Measurements from ENCODE around the gene SLC5A2.
"Not testable (repeated sequence)": the region's sequence is repeated elsewhere in the genome, so short reads cannot be mapped to it uniquely, and the experiment has no call there.

SLC5A2 gene

DNA sequence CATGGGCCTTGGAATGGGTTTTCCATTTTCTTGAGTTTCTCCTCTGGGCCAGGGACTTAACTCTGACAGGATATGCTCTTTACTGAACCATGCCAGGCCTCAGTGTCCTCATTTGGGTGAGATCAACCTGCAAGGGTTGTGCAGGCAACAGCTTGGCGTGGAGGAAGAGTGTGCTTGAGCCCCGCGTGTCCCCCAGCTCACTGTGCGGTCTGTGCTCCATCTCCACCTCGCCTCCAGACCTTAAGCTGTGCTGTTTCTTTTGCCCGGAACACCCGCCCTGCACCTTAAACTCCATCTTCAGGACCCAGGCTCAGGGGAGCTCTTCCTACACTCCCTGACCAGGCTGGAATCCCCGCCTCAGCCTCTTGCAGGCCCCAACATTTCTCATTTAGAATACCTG, 15.6 kb downstream of the SLC5A2 start:
- no peak for DNase-seq (ENCODE audit: low read depth)

DNA sequence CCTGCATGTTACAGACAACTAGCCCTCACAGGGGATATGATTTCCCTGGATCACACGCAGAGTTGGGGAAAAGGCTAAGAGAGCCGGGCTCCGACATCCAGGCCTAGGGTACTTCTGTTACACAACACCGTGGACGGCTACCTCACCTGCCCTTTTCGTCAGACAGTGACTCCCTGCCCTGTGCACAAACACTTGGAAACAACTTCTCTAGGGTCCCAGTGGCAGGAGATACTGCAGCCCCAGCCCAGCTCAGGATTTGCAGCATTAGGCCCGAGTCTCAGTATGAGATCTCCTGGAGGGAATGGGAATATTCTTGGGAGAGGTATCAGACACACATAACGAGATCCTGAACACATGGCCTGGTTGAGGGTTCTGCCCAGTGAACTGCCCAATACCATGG, 17.0 kb downstream of the SLC5A2 start:
- no peak for DNase-seq (ENCODE audit: low read depth)

DNA sequence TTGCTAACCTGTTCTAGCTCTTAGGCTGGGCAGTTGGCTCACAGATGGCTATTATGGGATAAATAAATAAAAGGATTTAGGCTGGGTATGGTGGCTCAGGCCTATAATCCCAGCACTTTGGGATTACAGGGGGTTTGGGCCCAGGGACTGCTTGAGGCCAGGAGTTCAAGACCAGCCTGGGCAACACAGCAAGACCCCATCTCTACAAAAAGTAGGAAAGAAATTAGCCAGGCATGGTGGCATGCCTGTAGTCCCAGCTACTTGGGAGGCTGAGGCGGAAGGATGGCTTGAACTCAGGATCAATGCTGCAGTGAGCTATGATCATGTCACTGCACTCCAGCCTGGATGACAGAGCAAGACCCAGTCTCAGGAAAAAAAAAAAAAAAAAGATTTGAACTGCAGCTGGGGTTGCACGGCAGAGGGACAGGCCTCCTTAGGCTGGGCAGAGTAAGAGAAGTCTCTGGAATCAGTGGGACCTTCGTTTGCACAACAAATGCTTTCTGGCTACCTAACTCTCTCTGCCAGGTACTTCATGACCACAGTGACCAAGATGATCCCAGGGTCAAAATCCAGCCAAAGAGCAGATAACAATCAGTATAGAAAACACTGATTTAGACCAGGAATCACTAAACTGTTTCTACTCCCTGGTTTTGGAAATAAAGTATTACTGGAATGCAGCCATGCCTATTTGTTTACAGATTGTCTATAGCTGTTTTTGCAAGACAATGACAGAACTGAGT, 18.5 kb downstream of the SLC5A2 start:
- DNase-seq (ENCODE audit: low read depth) = no peak

DNA sequence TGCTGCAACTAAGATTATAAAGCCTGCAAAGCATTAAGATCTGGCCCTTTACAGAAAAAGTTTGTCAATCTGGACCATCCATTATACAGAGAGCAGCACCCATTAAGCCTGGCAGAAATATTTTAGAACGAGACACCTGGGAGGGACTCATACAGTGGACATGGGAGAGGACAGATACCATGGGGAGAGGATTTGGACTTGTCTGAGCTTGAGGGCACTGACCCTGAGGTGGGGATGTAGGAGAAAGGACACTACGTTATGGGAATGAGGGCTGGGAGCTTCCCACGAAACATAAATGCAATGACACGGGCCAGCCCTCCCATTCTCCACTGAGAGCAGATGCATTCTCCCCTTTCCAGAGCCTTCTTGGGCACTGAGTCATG, 19.0 kb downstream of the SLC5A2 start:
- DNase-seq (ENCODE audit: low read depth) = no peak

DNA sequence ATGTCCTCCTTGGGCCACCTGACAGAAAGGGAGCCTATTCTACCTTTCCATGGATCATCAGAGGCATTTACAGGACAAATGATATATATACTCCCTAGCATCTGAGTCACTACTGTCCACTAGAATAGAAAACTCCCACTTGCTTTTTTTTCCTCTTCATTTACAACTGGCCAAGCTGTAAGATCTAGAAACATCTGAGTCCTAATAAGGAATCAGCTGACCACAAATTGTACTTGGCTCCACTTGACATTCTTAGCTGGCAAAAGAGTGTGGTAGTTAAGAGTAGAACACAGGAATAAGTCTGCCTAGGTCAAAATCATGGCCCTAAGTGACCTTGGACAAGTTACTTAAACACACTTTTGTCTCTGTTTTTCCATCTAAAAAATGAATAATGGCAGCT, 20.1 kb downstream of the SLC5A2 start:
- no peak for DNase-seq (ENCODE audit: low read depth)

DNA sequence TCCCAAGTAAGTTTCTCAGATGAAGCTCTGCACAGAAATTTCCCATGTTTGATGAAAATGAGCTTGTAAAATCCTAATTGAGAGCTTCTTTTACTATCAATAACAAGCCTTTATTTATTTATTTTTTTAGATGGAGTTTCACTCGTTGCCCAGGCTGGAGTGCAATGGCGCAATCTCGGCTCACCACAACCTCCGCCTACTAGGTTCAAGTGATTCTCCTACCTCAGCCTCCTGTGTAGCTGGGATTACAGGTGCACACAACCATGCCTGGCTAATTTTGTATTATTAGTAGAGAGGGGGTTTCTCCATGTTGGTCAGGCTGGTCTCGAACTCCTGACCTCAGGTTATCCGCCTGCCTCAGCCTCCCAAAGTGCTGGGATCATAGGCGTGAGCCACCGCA, 20.6 kb downstream of the SLC5A2 start:
- DNase-seq (ENCODE audit: low read depth) = not testable (repeated sequence)

DNA sequence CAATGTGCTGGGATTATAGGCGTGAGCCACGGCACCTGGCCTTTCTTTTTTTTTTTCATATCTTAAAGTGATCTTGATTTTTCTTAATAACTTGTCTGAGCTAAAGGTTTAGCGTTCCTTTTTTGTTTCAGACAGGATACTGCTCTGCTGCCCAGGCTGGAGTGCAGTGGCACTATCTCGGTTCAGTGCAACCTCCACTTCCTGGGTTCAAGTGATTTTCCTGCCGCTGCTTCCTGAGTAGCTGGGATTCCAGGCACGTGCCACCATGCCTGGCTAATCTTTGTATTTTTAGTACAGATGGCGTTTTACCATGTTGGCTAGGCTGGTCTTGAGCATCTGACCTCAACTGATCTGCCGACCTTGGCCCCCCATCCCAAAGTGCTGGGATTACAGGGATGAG, 21.2 kb downstream of the SLC5A2 start:
- DNase-seq (ENCODE audit: low read depth) = no peak

DNA sequence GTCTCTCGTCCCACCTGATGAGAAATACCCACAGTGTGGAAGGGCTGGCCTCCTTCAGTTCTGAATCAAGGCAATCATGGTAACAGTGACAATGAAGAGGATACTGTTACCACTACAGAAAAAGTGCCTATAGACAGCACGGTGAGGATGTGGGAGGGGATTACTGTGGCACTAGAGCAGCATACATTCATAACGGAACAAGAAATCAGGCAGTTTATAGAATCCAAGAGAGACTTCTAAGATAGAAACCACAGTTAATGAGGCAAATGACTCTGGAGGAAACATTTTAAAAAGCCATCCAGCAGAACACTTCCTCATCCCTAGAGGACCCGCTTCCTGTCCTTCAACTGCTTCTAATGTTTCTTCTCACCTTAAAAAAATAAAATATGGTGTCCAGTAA, 22.6 kb downstream of the SLC5A2 start:
- no peak for DNase-seq (ENCODE audit: low read depth)

DNA sequence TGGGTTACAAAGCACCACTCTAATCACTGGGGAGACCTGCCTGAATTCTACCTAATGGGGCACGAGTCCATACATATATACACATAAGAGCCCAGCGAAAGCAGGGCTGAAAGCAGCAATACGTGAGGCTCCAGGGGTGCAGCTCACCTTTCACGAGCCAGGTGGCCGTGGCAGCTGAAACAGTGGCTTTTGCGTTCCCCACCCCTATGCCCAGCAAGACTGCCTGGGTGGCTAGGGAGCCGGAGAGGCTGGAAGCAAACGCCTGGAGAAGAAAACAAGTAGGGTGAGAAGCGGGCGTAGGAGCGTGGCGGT, 24.6 kb downstream of the SLC5A2 start:
- no peak for DNase-seq (ENCODE audit: low read depth)

DNA sequence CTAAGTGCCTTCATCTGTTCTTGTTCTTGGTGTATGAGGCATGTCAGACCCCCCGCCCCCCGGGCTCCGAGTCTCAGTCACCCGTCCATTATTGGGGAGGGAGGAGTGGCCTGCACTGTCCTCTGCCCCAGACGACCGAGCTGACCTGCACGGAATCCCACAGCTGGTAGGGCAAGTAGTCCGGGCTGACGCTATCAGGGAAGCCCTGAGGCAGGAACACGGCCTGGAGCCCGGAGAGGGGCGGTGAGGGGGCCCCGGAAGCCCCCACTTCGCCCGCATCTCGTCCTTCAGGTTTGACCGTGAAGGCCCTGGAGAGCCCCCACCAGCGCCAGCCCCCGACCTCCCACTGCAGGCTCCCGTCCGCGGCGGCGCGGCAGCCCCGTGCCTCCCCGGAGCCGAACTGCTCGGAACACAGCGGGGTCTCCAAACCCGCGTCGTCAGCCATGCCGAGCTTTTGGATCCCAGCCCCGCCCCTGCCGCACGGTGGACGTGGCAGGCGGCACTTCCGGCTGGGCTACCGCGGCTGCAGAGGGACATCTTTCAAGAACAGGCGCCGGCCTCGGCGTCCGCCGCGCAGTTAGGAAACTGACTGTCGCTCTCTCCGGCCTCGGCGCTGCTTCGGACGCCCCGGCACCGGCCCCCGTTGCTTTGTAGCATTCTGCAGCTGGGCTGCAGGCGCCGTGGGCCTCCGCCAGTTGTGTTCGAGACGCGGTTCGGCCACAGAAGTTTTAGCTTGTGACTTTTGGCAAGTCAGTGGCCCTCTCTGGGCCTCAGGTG, 25.2 kb downstream of the SLC5A2 start, which contains the start of gene RUSF1:
RUSF1 (minus strand) TSS at position 463 of the 777 bp plus-strand sequence; CDS start at position 445, 18 bp downstream.
- peak; percentile 69 for DNase-seq (ENCODE audit: low read depth)

DNA sequence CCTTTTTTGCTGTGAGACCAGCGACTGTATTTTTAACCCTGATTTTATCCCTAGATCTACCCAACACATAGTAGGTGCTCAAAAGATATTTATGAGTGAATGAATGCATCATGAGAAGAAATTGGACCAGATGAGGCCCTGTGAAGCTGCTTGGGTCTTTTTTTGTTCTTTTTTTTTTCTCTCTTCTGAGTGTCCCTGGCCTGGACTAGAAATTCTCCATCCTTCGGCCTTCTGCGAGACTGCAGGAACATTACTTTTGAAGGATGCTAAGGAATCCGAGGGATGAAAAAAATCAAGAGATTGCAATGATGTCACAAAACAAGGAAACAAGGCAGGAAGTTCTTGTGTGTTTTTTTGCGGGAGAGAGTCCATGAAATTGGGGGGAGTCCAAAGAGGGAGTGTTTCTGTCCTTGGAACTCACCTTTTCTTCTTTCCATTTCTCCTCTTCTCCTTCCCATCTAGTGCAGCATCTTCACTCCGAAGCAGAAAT, 25.8 kb downstream of the SLC5A2 start:
- no peak for DNase-seq (ENCODE audit: low read depth)

DNA sequence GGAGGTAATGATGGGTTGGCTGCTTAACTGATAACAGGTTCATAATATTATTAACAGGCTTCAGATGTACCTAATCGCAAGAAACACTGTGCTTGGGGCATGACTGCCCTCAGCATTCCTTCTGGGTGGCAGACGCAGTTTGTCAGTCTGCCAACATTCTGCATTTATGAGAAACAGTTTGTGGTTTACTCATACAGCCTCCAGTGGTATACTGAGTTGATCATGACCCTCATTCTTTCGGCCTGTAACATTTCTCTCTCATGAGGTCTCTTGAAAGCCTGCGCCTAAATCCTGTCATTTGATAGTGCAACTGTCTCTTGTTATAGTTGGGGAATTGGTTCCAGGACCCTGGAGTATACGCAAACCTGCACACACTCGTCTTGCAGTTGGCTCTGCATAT, 30.2 kb downstream of the SLC5A2 start:
- no peak for DNase-seq (ENCODE audit: low read depth)

DNA sequence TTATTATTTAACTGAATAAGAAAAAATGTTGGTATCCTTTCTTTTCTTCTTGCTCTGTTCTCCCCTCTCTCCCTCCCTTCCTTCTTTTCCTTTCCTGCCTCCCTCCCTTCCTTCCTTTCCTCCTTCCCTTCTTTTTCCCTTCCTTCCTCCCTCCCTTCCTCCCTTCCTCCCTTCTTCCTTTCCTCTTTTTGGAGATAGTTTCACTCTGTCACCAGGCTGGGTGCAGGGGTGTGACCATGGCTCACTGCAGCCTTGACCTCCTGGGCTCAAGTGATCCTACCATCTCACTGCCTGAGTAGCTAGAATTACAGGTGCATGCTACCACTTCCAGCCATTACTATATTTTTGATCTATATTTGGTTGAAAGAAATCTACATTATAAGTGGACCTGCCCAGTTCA, 31.0 kb downstream of the SLC5A2 start:
- DNase-seq (ENCODE audit: low read depth) = no peak

DNA sequence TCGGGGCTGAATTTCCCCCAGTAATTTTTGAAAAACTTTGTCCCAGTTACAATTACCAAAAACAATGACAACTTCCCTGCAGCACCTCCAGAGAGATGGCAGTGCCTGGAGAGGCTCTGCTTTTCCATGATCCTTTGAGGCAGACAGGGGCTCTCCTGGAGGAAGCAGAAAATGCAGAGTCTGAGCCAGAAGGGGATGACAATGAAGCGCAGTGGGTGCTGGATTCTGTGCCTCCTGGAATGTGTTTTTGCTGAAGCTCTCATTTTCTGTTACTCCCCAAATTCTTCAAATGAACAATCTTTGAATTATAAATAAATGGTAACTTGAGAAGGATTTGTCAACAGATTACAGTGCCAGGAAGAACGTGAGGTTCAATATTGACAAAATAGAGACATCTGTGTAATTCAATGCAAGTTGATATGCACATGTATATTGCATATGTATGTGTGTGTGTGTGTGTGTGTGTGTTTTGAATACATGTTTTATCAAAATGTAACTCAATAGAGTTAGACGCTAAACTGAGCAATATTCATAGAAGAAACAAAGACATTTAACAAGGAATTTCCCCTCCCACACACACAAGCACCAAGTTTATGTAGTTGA, 35.0 kb downstream of the SLC5A2 start:
- no peak for DNase-seq (ENCODE audit: low read depth)

DNA sequence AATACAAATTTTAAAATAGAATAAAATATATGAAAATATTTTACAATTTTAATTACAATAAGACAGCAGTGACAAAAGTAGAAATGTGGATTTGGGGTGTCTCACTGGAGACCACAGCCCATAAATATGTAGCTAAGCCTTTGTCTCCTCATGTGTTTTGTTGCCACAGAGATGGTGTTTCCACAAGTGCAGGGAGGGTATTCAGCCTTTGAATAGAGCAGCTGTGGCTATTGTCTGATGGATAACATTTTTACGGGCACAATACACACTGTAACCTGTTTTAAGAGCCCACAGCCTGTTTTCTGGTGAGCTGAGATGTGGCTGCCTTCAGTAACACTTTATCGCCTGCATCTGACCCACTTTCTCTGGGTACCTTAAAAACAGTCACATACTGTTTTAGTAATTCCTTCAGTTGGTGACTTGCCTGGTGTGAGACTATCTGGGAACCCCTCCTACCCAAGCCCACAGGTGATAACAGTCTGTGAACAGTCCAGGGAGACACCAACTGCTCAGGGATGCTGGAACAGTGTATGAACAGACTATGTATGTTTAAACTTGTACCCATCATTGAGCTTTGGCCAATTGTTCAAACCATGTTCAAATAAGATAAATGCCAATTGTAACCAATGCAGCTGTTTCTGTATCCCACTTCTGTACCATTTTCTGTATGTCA, 37.0 kb downstream of the SLC5A2 start:
- DNase-seq (ENCODE audit: low read depth) = no peak

DNA sequence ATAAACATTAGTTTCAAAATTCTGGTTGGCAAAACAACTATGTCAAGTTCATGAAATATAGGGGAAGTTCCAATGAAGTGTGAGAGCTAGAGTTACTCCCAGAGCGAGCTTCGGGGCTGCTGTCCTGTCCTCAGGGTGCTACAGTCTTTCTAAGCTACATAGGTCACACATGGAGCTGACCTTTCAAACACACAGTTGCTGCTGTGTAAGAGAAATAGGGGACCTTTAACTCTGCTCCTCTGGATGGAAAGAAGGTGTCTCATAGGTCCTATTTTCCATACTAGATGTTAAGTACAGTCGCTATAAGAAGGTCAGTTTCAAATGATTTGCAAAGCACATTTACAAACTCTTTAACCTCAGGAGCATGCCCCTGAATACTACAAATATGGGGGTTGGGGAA, 38.4 kb downstream of the SLC5A2 start:
- no peak for DNase-seq (ENCODE audit: low read depth)

DNA sequence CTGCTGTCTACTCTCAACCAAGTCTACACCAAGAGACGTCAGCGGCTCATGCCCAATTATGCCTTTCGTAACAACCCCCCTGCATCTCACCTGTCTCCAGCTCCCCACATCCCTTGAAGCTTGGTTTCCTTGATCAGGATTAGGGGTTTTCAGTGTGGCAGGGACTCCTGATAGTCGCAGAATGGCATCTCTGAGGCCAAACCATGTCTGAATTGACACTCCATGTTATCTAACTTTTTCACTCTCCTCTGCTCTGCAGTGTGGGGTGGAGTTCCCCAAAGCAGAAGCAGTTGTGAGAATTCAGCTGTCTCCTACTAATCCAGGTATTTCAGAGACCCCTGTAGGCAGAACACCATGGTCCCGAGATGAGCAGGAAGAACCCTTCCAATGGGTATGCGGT, 39.1 kb downstream of the SLC5A2 start:
- DNase-seq (ENCODE audit: low read depth) = no peak

DNA sequence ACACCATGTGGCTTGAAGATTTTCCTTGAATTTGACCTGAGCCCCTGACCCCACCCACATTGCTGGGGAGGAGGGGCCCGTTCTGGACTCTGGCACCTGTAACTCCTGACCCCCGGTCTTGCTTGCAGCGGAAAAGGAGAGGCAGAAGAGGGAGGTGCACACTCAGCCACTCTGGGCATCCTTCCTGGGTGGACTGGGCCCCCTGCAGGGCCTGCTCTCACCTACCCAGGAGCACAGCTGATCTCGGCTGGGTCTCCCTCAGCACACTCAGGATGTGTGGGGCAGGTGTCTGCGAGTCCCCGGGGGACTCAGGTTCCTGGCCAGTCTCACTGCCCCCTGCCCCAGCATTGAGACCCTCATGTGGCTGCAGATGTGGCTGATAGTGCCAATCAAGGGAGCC, 40.8 kb downstream of the SLC5A2 start:
- not testable (repeated sequence) for DNase-seq (ENCODE audit: low read depth)

DNA sequence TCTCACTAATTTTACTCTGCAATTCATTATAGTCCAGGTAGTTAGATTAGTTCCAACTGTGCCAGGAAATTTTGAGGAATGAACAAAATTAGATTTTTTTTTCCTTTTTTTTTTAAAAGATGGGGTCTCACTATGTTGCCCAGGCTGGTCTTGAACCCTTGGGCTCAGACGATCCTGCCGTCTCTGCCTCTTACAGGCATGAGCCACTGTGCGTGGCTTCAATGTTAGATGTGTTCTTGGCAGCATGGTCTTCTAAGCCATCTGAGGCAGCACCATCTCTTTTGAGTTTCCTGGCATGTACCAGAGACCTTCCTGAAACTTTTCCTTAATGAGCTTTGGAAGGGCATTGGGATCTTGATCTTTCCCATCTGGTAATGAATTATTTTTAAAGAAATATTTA, 42.2 kb downstream of the SLC5A2 start:
- DNase-seq (ENCODE audit: low read depth) = no peak

DNA sequence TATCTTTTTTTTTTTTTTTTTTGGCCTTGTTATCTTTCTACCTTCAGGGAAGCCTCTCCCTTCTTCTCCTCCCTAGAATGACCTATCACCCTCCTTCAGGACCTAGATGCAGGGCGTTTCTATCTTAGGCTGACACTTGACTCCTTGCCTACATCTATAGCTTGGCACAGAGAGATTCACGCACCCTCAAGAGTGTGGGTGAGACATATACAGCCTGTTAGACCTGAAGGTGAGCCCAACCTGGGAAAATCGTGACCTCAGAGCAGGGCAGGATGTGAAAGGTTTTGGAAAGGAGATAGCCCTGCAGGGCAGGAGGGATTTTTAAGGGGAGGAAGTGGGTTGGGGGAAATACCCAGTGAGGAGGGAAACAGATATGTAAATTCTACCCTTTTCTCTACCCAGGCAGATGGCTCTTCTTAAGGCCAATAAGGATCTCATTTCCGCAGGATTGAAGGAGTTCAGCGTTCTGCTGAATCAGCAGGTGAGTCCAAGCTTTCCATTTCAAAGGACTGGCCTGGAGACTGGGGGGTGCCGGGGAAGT, 44.9 kb downstream of the SLC5A2 start, which contains the start of gene AHSP:
AHSP (plus strand) TSS at position 167 of the 541 bp plus-strand sequence; CDS start at position 407, 240 bp downstream.
- DNase-seq (ENCODE audit: low read depth) = no peak

DNA sequence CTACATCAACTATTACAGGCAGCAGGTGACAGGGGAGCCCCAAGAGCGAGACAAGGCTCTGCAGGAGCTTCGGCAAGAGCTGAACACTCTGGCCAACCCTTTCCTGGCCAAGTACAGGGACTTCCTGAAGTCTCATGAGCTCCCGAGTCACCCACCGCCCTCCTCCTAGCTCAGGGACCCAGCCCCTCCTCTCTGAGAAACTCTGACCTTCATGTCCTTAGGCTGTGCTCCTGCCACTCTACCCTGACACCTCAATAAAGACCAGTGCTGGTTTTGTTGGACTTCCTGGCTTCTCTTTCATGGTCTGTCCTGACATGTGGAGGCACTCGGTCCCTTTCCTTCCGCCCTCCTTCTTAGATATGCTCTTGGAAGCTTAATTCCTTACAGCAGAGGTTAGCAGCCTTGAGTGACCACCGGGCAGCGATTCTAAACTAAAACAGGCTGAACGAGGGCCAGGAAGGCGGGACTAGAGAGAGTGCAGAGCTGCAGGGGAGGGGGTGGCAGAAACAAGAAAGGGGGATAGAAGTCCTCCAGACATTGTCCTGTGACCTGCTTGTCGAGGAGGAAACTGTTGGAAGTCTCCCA, 45.7 kb downstream of the SLC5A2 start:
- no peak for DNase-seq (ENCODE audit: low read depth)
